Measurements from ENCODE around the gene KPNA2. TPM values are rescaled to one million over a fixed set of nuclear protein-coding genes. Genes with fewer than 3 reads are reported as not detected.
A peak's percentile ranks its signal among the peaks of the same experiment; 100 is the strongest.
"Not testable (repeated sequence)": the region's sequence is repeated elsewhere in the genome, so short reads cannot be mapped to it uniquely, and the experiment has no call there.

Gene KPNA2
- total RNA-seq, 5 donors from 2014 or later (not counting 1 experiment from before 2014, with no cell fraction given) = 10.1 to 58.1 (median 13.9) TPM

- H3K27ac Mint-ChIP-seq; H3K27me3 ChIP-seq (replicated peaks in 1 of 2; ENCODE audit: control insufficient read depth in 2 of 2, extremely low read depth in 1 of 2, insufficient read depth in 2 of 2, low read length in 1 of 2); H3K27ac ChIP-seq (ENCODE audit: low read length); H3K4me3 ChIP-seq (ENCODE audit: control insufficient read depth in 1 of 2, extremely low read depth in 1 of 2, low read length in 1 of 2); H3K27me3 Mint-ChIP-seq; POLR2A ChIA-PET; H3K9me3 Mint-ChIP-seq; H3K4me1 ChIP-seq (ENCODE audit: control insufficient read depth in 1 of 2, extremely low read depth in 1 of 2, insufficient read depth in 2 of 2, low read length in 2 of 2); H3K4me1 Mint-ChIP-seq; H3K9me3 ChIP-seq; H3K36me3 Mint-ChIP-seq; DNase-seq; CTCF ChIA-PET; H3K4me3 Mint-ChIP-seq; H3K36me3 ChIP-seq (ENCODE audit: control insufficient read depth in 2 of 2, extremely low read depth in 1 of 2, insufficient read depth in 1 of 2, low read length in 1 of 2); ATAC-seq (replicated peaks in 1 of 4): not testable (repeated sequence)
- WGBS (ENCODE audit: insufficient coverage) = no CpG with 5 or more reads among the region's 1 CpG
Measured at GRCh38 chr17:68075953-68076607, 40.5 kb downstream of the KPNA2 start.

GRCh38 chr17:68077498-68077897, 42.0 kb downstream of the KPNA2 start:
- H3K27ac ChIP-seq (ENCODE audit: low read length) = not testable (repeated sequence)

GRCh38 chr17:68080411-68081150, 45.0 kb downstream of the KPNA2 start:
- ChIA-PET CTCF (interaction anchor here in 1 of 2 donors (0.6 kb wide), 1 partner anchor 10 kb away, joined by 6 read pairs; no protein-coding TSS in a partner anchor), POLR2A (no interaction called here)
- H3K36me3 ChIP-seq (ENCODE audit: control insufficient read depth in 2 of 2, extremely low read depth in 1 of 2, insufficient read depth in 1 of 2, low read length in 1 of 2) = peaks cover 0 to 4% of the 10 kb centered on the region in 2 donors

More at GRCh38 chr17:68077498-68077897, 42.0 kb downstream of the KPNA2 start:
- H3K36me3 Mint-ChIP-seq; H3K27me3 ChIP-seq (replicated peaks in 1 of 2; ENCODE audit: control insufficient read depth in 2 of 2, extremely low read depth in 1 of 2, insufficient read depth in 2 of 2, low read length in 1 of 2); H3K4me3 Mint-ChIP-seq; ATAC-seq (replicated peaks in 1 of 4); CTCF ChIA-PET; H3K9me3 Mint-ChIP-seq; H3K4me1 Mint-ChIP-seq; POLR2A ChIA-PET; H3K27ac Mint-ChIP-seq; H3K36me3 ChIP-seq (ENCODE audit: control insufficient read depth in 2 of 2, extremely low read depth in 1 of 2, insufficient read depth in 1 of 2, low read length in 1 of 2); H3K27me3 Mint-ChIP-seq; H3K9me3 ChIP-seq; DNase-seq; H3K4me3 ChIP-seq (ENCODE audit: control insufficient read depth in 1 of 2, extremely low read depth in 1 of 2, low read length in 1 of 2); H3K4me1 ChIP-seq (ENCODE audit: control insufficient read depth in 1 of 2, extremely low read depth in 1 of 2, insufficient read depth in 2 of 2, low read length in 2 of 2): not testable (repeated sequence)
- no CpG with 5 or more reads among the region's 5 CpGs for WGBS (ENCODE audit: insufficient coverage)

GRCh38 chr17:68081305-68082265, 46.0 kb downstream of the KPNA2 start:
- H3K4me3 ChIP-seq (ENCODE audit: control insufficient read depth in 1 of 2, extremely low read depth in 1 of 2, low read length in 1 of 2); H3K9me3 ChIP-seq; ATAC-seq (replicated peaks in 1 of 4); H3K9me3 Mint-ChIP-seq; H3K36me3 ChIP-seq (ENCODE audit: control insufficient read depth in 2 of 2, extremely low read depth in 1 of 2, insufficient read depth in 1 of 2, low read length in 1 of 2); H3K4me3 Mint-ChIP-seq; POLR2A ChIA-PET; H3K36me3 Mint-ChIP-seq; H3K27ac Mint-ChIP-seq; H3K27me3 Mint-ChIP-seq; H3K27me3 ChIP-seq (replicated peaks in 1 of 2; ENCODE audit: control insufficient read depth in 2 of 2, extremely low read depth in 1 of 2, insufficient read depth in 2 of 2, low read length in 1 of 2); H3K27ac ChIP-seq (ENCODE audit: low read length): not testable (repeated sequence)
- H3K4me1 Mint-ChIP-seq = peaks cover 21 to 25% (median 22%) of the 10 kb centered on the region in 3 donors
- 59% methylated on average over 7 of the region's 13 CpGs for WGBS (ENCODE audit: insufficient coverage)
- peak in 1 of 35 experiments; percentile 36 for DNase-seq
- CTCF ChIA-PET = interaction anchor here (0.6 to 0.7 kb wide), 5 partner anchors 9 to 369 kb away, joined by 3 to 6 read pairs (median 3); no protein-coding TSS in a partner anchor
- H3K4me1 ChIP-seq (ENCODE audit: control insufficient read depth in 1 of 2, extremely low read depth in 1 of 2, insufficient read depth in 2 of 2, low read length in 2 of 2) = peaks cover 10 to 17% of the 10 kb centered on the region in 2 experiments

More at GRCh38 chr17:68080411-68081150, 45.0 kb downstream of the KPNA2 start:
- H3K4me3 ChIP-seq (ENCODE audit: control insufficient read depth in 1 of 2, extremely low read depth in 1 of 2, low read length in 1 of 2) = no peak overlapping the region
- Mint-ChIP-seq H3K27ac (no peak overlapping the region), H3K4me3 (no peak overlapping the region), H3K9me3 (no peaks in the 10 kb centered on the region), H3K27me3 (no peaks in the 10 kb centered on the region), H3K36me3 (no peaks in the 10 kb centered on the region), H3K4me1 (peaks cover 11 to 15% (median 12%) of the 10 kb centered on the region in 3 donors)
- H3K9me3 ChIP-seq = no peaks in the 10 kb centered on the region
- no peaks in the 10 kb centered on the region for H3K27me3 ChIP-seq (replicated peaks in 1 of 2; ENCODE audit: control insufficient read depth in 2 of 2, extremely low read depth in 1 of 2, insufficient read depth in 2 of 2, low read length in 1 of 2)
- ATAC-seq (replicated peaks in 1 of 4) = no peak
- DNase-seq = no peak
- no peak overlapping the region for H3K27ac ChIP-seq (ENCODE audit: low read length)
- peaks cover 3 to 7% of the 10 kb centered on the region in 2 experiments for H3K4me1 ChIP-seq (ENCODE audit: control insufficient read depth in 1 of 2, extremely low read depth in 1 of 2, insufficient read depth in 2 of 2, low read length in 2 of 2)
- 99% methylated on average over 32 of the region's 46 CpGs for WGBS (ENCODE audit: insufficient coverage)

- no peaks in the 10 kb centered on the region for H3K9me3 ChIP-seq
- peaks cover 14 to 38% of the 10 kb centered on the region in 2 experiments for H3K4me1 ChIP-seq (ENCODE audit: control insufficient read depth in 1 of 2, extremely low read depth in 1 of 2, insufficient read depth in 2 of 2, low read length in 2 of 2)
- 16% methylated on average over 3 of the region's 7 CpGs for WGBS (ENCODE audit: insufficient coverage)
- ATAC-seq (replicated peaks in 1 of 4) (peak; percentile 33 to 57 (median 40)), DNase-seq (peak in 3 of 35 experiments; percentile 14 to 41 (median 20))
- peak overlapping the region; percentile 70 to 85 (median 72) for H3K4me3 Mint-ChIP-seq
- H3K27ac Mint-ChIP-seq = peak overlapping the region; percentile 88 to 89
- CTCF ChIA-PET = no interaction called here
- H3K36me3 Mint-ChIP-seq = no peaks in the 10 kb centered on the region
- H3K27me3 Mint-ChIP-seq = no peaks in the 10 kb centered on the region
- no peaks in the 10 kb centered on the region for H3K9me3 Mint-ChIP-seq
- H3K27ac ChIP-seq (ENCODE audit: low read length) = peak overlapping the region; percentile 15
- no peaks in the 10 kb centered on the region for H3K27me3 ChIP-seq (replicated peaks in 1 of 2; ENCODE audit: control insufficient read depth in 2 of 2, extremely low read depth in 1 of 2, insufficient read depth in 2 of 2, low read length in 1 of 2)
- no peaks in the 10 kb centered on the region for H3K36me3 ChIP-seq (ENCODE audit: control insufficient read depth in 2 of 2, extremely low read depth in 1 of 2, insufficient read depth in 1 of 2, low read length in 1 of 2)
- POLR2A ChIA-PET = no interaction called here
- peaks cover 51 to 54% (median 53%) of the 10 kb centered on the region in 3 donors for H3K4me1 Mint-ChIP-seq
- peak overlapping the region in 1 of 2 donors; percentile 29 for H3K4me3 ChIP-seq (ENCODE audit: control insufficient read depth in 1 of 2, extremely low read depth in 1 of 2, low read length in 1 of 2)
Measured at GRCh38 chr17:68085771-68086381, 50.3 kb downstream of the KPNA2 start.
